HG03521 (cell line): ENCODE measurements around the gene OSR1.
A peak's percentile ranks its signal among the peaks of the same experiment; 100 is the strongest.
"Not testable (repeated sequence)": the region's sequence is repeated elsewhere in the genome, so short reads cannot be mapped to it uniquely, and the experiment has no call there.

ENCODE experiments used
- ATAC-seq: cut with Tn5 transposase; IDR thresholded peaks from one replicate; pipeline ENCODE4 v1.9.1; 2021; ENCODE audit warnings: mild to moderate bottlenecking, moderate library complexity; ENCODE audit not compliant: unreplicated experiment

The OSR1 gene

DNA sequence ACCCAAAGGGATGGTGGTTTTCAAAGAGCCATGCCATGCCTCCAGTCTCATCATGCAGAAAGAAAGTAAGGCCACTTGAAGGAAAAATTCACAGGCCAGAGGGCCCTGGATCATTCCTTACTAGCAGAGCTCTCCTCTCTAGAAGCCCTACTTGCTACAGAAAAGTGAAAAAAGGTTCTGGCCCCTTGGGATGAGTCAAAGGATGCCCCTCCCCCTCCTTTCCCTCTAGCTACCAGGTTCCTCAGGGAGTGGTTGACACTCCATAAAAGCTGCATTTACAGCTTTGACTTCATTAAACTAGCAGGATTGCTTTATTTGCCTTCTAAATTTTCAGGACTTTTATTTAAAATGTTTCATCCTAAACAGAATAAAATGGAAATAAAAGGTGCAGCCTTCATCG, 21.2 kb downstream of the OSR1 start:
- ATAC-seq, result no peak

DNA sequence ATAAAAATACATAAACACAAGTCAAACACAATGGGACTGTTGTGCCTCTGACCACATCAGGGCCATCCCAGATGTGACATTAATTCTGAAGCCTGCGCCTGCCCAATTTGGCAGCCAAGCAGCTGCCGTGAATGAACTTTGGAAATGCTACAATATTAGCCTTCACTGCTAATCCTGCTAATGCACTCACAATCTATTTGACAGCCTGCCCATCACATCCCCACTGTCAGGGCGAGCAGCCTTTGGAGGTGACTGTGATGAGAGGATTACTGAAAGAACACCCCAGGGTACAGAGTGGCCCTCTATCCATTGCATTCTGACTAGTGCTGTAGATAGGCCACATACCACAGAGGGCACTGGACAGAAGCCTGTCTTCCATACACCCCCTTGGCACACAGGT, 21.6 kb downstream of the OSR1 start:
- ATAC-seq, result no peak

GRCh38 chr2:19332503-19332902, 25.9 kb downstream of the OSR1 start:
- ATAC-seq, result no peak

DNA sequence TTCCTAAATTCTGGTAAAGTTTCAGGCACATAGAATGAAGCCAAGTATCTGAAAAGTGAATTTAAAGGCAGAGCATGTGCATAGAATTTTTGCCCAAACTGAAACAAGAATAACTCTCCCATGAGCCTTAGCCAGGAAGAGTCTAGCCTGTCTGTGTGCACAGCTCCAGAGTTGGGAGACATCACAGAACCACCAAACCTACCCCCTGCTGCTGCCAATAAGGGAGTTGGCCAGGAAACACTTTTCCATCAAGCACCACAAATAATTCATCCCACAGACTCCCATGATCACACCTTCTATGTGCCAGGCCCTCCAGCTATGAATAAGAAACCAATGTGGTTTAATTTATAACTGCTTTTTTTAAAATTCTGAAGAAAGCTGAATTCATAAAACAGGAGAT, 27.0 kb downstream of the OSR1 start:
- ATAC-seq, result no peak

DNA sequence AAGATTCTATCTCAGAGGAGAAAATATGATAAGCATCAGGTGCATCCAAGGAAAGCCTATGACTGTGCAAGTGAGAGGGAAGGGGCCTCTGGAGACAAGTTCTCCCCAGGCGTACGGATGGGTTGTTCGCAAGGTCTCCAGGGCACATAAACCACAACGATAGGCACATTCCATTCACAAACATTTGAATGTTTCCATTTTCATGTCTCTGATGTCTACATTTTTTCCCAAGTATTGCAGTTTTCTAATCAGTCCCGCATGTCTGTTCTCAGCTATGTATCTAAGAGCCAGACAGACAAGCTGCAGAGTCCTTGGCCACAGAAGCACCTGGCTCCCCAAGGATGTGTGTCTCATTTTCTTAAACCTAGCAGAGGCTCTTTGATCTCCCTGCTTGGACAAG, 28.0 kb downstream of the OSR1 start:
- no peak for ATAC-seq

DNA sequence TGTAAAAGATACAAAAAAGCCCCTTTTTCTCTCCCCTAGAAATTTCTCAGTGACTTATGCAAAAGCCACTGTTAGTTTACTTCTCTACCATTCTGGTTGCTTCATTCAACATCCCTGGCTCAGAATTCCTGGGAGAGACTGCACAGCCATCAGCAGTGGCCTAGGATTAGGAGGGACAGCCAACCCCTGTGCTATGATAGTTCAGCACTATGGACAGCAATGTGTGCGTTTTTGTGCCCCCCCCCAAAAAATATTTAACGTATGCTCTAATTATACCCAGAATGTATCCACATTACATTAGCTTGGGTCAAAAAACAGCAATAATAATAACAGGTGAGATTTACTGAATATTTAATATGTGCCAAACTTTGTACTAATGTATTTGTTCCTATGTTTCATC, 29.0 kb downstream of the OSR1 start:
- ATAC-seq, result no peak

DNA sequence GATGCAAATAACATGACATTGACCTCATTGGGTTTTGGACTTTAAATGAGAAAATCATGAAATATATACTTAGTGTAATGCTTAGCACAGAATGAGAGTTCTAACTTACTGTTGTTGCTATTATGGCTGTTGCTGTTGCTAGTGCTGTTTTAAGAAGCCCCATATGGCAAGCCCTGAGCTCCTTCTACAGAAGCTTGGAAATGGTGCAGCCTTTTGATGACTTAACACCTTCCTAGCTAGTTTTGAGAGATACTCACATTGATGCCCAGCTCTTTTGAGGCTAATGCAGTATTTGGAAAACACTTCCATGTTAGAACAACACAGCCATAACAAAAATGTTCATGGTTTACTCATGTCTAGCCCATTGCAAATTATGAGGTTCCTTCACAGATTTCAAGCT, 30.9 kb downstream of the OSR1 start:
- no peak for ATAC-seq

DNA sequence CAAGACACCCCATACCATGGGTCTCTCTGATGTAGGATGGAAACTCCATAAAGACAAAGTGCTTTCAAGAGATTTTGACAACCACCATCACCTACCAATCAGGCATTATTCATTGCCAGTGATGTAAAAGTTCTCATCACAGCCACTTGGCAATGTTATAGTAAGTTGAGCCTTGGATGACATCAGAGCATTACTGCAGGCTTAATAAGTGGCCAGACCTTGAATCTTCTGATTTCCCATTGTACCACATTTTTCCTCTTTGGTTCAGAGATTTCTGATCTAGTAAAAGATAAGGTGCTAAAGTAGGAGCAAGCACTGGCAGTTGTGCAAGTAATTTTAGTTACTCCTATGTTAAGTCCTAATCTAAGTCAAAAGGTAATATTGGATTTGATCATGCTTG, 36.5 kb downstream of the OSR1 start:
- ATAC-seq, result no peak

DNA sequence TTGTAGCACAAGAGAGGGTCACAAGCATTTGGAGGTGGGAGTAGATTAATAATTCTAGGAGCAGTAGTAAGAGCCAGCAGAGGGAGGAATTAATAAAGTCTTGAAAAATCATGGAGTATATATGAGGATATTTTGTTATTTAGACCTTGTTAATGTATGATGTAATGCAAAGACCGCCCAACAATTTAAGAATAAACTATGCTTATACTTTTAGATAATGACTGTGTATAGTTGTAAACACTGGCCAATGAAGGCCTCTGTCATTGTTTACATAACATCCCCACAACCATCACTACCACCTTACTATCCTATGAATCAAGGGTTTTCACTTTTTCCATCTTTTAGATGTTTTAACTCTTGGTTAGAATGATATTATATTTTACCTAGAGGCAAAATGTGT, 37.6 kb downstream of the OSR1 start:
- ATAC-seq, result no peak

DNA sequence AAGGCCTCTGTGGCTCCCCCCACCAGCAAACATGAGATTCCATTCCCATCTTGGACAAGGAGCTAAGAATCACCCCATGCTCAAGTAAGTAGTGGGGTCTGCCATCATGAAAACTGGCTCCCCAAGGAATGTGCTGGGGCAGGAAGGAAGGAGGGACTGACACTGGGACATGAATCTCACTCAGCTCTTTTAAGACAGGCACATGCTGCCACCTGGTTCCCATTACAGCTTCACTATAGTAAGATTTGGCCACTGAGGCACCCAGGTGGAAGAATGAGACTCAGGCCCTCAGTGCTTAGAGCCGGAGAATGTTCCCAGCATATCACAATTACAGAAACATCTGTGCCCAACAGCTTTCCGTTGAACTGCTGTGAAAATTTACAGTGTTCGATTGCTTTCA, 38.7 kb downstream of the OSR1 start:
- no peak for ATAC-seq

GRCh38 chr2:19319064-19319463, 39.4 kb downstream of the OSR1 start:
- ATAC-seq, result no peak

DNA sequence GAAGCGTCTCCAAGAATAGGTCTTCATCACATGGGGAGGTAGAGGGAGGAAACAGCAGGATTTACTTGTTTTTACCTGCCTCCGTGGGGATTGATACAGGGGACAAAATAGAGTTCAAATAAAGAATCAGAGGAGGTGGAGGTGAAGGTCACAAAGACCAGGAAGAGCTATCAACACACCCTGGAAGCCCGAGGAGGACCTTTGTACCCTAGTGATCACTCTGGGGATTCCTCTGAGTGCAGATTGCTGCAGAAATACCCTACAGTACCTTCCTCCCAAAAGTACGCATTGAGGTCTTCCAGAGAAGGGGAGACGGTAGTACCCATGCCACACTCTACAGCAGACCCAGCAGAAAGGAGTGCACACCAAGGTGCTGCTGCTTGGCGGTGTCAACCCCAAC, 44.9 kb downstream of the OSR1 start:
- ATAC-seq, result no peak

- peak; percentile 81 for ATAC-seq
These were observed 45.5 kb downstream of the OSR1 start for GRCh38 chr2:19312949-19313348.

DNA sequence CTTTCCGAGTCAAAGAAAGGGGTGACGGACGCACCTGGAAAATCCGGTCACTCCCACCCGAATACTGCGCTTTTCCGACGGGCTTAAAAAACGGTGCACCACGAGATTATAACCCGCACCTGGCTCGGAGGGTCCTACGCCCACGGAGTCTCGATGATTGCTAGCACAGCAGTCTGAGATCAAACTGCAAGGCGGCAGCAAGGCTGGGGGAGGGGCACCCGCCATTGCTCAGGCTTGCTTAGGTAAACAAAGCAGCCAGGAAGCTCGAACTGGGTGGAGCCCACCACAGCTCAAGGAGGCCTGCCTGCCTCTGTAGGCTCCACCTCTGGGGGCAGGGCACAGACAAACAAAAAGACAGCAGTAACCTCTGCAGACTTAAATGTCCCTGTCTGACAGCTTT, 52.4 kb downstream of the OSR1 start:
- not testable (repeated sequence) for ATAC-seq

DNA sequence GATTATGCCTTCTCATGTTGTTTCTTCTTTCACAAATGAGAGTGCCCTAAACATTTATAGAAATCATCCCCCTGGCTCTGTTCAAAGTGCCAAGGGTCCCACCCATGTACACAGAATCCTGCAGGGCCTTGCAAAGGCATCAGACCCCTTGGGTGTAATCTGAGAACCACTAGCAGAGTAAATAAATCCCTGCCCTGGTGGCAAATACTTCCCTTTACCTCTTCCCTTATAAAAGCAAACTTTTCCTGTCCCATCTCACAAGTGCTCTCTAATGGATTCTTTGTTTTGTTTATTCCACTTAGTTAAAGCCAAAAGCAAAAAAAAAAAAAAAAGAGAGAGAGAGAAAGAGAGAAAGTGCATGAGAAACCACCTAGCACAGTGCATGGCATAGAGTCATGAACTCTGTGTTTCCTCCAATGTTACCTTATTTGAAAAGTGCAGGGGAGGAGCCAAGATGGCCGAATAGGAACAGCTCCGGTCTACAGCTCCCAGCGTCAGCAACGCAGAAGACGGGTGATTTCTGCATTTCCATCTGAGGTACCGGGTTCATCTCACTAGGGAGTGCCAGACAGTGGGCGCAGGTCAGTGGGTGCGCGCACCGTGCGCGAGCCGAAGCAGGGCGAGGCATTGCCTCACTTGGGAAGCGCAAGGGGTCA, 52.9 kb downstream of the OSR1 start:
- not testable (repeated sequence) for ATAC-seq

DNA sequence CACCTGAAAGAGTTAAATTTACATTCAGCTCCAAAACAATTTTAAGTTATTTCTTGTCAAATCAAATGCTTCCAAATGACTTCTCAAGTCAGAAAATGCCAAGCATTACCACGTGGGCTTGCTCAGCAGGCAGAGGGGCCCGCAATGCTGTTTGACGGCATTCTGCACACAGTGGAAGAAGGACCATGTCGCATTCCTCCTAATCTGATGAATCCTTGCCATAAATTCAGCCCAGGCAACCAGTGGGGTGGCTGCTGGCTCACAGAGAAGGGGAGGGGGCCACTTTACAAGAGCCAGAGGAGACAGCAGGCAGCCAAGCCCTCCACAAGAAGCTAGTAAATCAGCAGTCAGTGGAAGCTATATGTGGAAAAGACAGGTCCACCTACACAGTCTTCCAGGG, 56.7 kb downstream of the OSR1 start:
- no peak for ATAC-seq
